ENCODE data around the gene CCDC116. TPM values are rescaled to one million over a fixed set of nuclear protein-coding genes. Genes with fewer than 3 reads are reported as not detected.

Gene CCDC116
- total RNA-seq, 1 donor from 2014 or later = not detected

- intact Hi-C loops (cut with DNase I) = loop anchor here (10.0 kb wide), 3 partner anchors 542 to 732 kb away; partner anchors contain the start of genes CRKL and LZTR1
- peaks cover 0 to 10% of the 10 kb centered on the region in 2 donors for H3K36me3 ChIP-seq
- no peak overlapping the region for H3K27ac ChIP-seq
- H3K4me3 ChIP-seq = no peak overlapping the region
- no peaks in the 10 kb centered on the region for H3K9me3 ChIP-seq
- peak in 1 of 2 donors; percentile 88 for DNase-seq (ENCODE audit: low spot score in 2 of 2)
- no peaks in the 10 kb centered on the region for H3K27me3 ChIP-seq
- peak; percentile 82 to 90 (median 86) for TF ChIP-seq CTCF (IDR thresholded peaks at IDR 0.05)
- H3K4me1 ChIP-seq = peaks cover 5 to 16% of the 10 kb centered on the region in 2 donors
Observed at GRCh38 chr22:21646608-21647590, 14.3 kb downstream of the CCDC116 start.

GRCh38 chr22:21650280-21650679 is 17.7 kb downstream of the CCDC116 start:
- intact Hi-C loops (cut with DNase I) = no loop called here
- Histone ChIP-seq H3K27ac (no peak overlapping the region), H3K27me3 (no peaks in the 10 kb centered on the region), H3K9me3 (no peaks in the 10 kb centered on the region), H3K4me3 (no peak overlapping the region), H3K4me1 (peaks cover 5 to 10% of the 10 kb centered on the region in 2 donors), H3K36me3 (peaks cover 0 to 5% of the 10 kb centered on the region in 2 donors)
- no peak for DNase-seq (ENCODE audit: low spot score in 2 of 2)
- TF ChIP-seq CTCF (IDR thresholded peaks at IDR 0.05) = no peak

- peak overlapping the region; percentile 52 to 69 for H3K4me3 ChIP-seq
- no peak overlapping the region for H3K27ac ChIP-seq
- intact Hi-C loops (cut with DNase I) = no loop called here
- no peak for TF ChIP-seq CTCF (IDR thresholded peaks at IDR 0.05)
- H3K4me1 ChIP-seq = peaks cover 5 to 10% of the 10 kb centered on the region in 2 donors
- H3K36me3 ChIP-seq = peaks cover 0 to 5% of the 10 kb centered on the region in 2 donors
- no peaks in the 10 kb centered on the region for H3K9me3 ChIP-seq
- DNase-seq (ENCODE audit: low spot score in 2 of 2) = no peak
- H3K27me3 ChIP-seq = no peaks in the 10 kb centered on the region
Observed at GRCh38 chr22:21650823-21651520, 18.4 kb downstream of the CCDC116 start.

GRCh38 chr22:21651521-21652009 is 19.0 kb downstream of the CCDC116 start:
- Histone ChIP-seq H3K36me3 (peaks cover 0 to 5% of the 10 kb centered on the region in 2 donors), H3K4me3 (peak overlapping the region; percentile 52 to 69), H3K27ac (no peak overlapping the region), H3K27me3 (no peaks in the 10 kb centered on the region), H3K4me1 (peaks cover 5 to 10% of the 10 kb centered on the region in 2 donors), H3K9me3 (no peaks in the 10 kb centered on the region)
- intact Hi-C loops (cut with DNase I) = no loop called here
- DNase-seq (ENCODE audit: low spot score in 2 of 2) = no peak
- no peak for TF ChIP-seq CTCF (IDR thresholded peaks at IDR 0.05)

- peak; percentile 70 to 93 for DNase-seq (ENCODE audit: low spot score in 2 of 2)
- Histone ChIP-seq H3K4me3 (peak overlapping the region; percentile 52 to 69), H3K4me1 (peaks cover 5 to 10% of the 10 kb centered on the region in 2 donors), H3K27me3 (no peaks in the 10 kb centered on the region), H3K27ac (no peak overlapping the region), H3K36me3 (peaks cover 0 to 5% of the 10 kb centered on the region in 2 donors), H3K9me3 (no peaks in the 10 kb centered on the region)
- intact Hi-C loops (cut with DNase I) = no loop called here
- no peak for TF ChIP-seq CTCF (IDR thresholded peaks at IDR 0.05)
Observed at GRCh38 chr22:21652010-21652546, 19.5 kb downstream of the CCDC116 start.

All from ascending aorta (tissue), 2 donors.